ENCODE data around the gene GPC6. TPM values are rescaled to one million over a fixed set of nuclear protein-coding genes. Genes with fewer than 3 reads are reported as not detected.

GPC6 gene
- total and polyA plus RNA-seq, 9 of the 15 experiments (the other 6 are each of a cell fraction or from before 2014, with no cell fraction given) = under 0.01 to 0.20 (median 0.01) TPM; not detected in 4

DNA sequence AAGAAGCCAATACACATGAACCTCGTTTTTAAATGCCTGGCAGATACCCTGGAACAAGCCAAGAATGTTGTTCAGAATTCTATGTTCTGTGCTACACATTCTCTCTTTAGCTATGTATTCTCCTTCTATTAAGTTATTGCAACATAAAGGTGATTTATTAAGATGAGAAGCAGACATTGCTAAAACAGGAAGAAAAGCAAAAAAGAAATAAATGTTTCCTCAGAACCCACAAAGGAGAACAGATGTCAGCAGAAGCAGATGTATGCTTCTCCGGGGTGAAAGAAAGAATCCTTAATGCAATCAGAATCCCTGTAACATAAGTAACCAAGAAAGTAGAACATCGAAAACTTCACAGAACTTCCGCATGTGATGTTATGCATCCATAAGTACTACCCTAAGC lies 950.0 kb downstream of the GPC6 start:
- Histone ChIP-seq H3K36me3 (ENCODE audit: control insufficient read depth, insufficient read depth, low read length) (no peaks in the 10 kb centered on the region), H3K4me1 (replicated peaks in 1 of 2; ENCODE audit: control insufficient read depth in 2 of 2, insufficient read depth in 2 of 2, low read length in 2 of 2) (no peaks in the 10 kb centered on the region), H3K9me3 (replicated peaks; ENCODE audit: control insufficient read depth, insufficient read depth, low read depth, low read length) (no peaks in the 10 kb centered on the region), H3K4me3 (no peak overlapping the region), H3K9ac (ENCODE audit: insufficient read depth in 1 of 2, low read depth in 2 of 2, low read length in 2 of 2) (no peak overlapping the region), H2AFZ (ENCODE audit: low read depth, low read length) (no peak overlapping the region), H3K4me2 (ENCODE audit: insufficient read depth, low read length) (no peak overlapping the region), H3K27ac (ENCODE audit: extremely low read depth, low read depth, low read length) (no peak overlapping the region), H4K20me1 (replicated peaks; ENCODE audit: control insufficient read depth, insufficient read depth, low read length) (no peaks in the 10 kb centered on the region), H3K79me2 (ENCODE audit: control insufficient read depth, insufficient read depth, low read length) (no peaks in the 10 kb centered on the region), H3K9me1 (ENCODE audit: control insufficient read depth, insufficient read depth, low read length) (no peaks in the 10 kb centered on the region), H3K27me3 (ENCODE audit: control insufficient read depth in 2 of 2, insufficient read depth in 2 of 2, low read length in 2 of 2) (no peaks in the 10 kb centered on the region)
- intact Hi-C loops (cut with micrococcal nuclease) (no loop called here), in situ Hi-C loops (cut with MboI) (no loop called here)
- no peak for DNase-seq (ENCODE audit: extremely low read depth in 1 of 4, low spot score in 3 of 4)
- ChIA-PET CTCF (ENCODE audit: low intra/inter-chr PET ratio) (no interaction called here), POLR2A (no interaction called here)
- WGBS (ENCODE audit: insufficient coverage, low coverage, missing lambda C conversion rate) = 0% methylated on average over 4 of the region's 4 CpGs
- TF ChIP-seq TCFL5 (CRISPR knock-in tag; conservative IDR thresholded peaks at IDR 0.05) (no peak), ZNF239 (CRISPR knock-in tag; IDR thresholded peaks at IDR 0.05) (no peak), U2AF1 (optimal IDR thresholded peaks at IDR 0.05; ENCODE audit: low read depth, low read length) (no peak), E2F3 (CRISPR knock-in tag; IDR thresholded peaks at IDR 0.05) (no peak), ZNF830 (CRISPR knock-in tag; IDR thresholded peaks at IDR 0.05) (no peak), ATF3 (IDR thresholded peaks at IDR 0.05) (no peak), ATF3 (CRISPR knock-in tag; conservative IDR thresholded peaks at IDR 0.05) (no peak), MIER1 (IDR thresholded peaks at IDR 0.05; ENCODE audit: low read depth) (no peak), SMAD2 (IDR thresholded peaks at IDR 0.05; ENCODE audit: low read depth, low read length) (no peak), ELF2 (CRISPR knock-in tag; IDR thresholded peaks at IDR 0.05) (no peak)
- TF ChIP-seq, protein P1, sequence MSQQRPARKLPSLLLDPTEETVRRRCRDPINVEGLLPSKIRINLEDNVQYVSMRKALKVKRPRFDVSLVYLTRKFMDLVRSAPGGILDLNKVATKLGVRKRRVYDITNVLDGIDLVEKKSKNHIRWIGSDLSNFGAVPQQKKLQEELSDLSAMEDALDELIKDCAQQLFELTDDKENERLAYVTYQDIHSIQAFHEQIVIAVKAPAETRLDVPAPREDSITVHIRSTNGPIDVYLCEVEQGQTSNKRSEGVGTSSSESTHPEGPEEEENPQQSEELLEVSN (IDR thresholded peaks at IDR 0.05; ENCODE audit: borderline replicate concordance in 1 of 2, extremely low read depth in 1 of 2, insufficient read depth in 1 of 2, insufficient read length in 1 of 2, low read depth in 1 of 2, low read length in 1 of 2, poor library complexity in 1 of 2, severe bottlenecking in 1 of 2) = no peak
- ATAC-seq = no peak
- no peak for FAIRE-seq
- BruUV-seq (replicated peaks) = no TSS peak
